Measurements from ENCODE around the gene MRM3.
"Not testable (repeated sequence)": the region's sequence is repeated elsewhere in the genome, so short reads cannot be mapped to it uniquely, and the experiment has no call there.

The MRM3 gene

GRCh38 chr17:828761-829160, 46.6 kb downstream of the MRM3 start:
- DNase-seq = no peak

- not testable (repeated sequence) for DNase-seq
Measured at GRCh38 chr17:829614-830013, 47.5 kb downstream of the MRM3 start.

GRCh38 chr17:830381-830780, 48.2 kb downstream of the MRM3 start:
- no peak for DNase-seq

- no peak for DNase-seq
Measured at GRCh38 chr17:830950-831349, 48.8 kb downstream of the MRM3 start.

- DNase-seq = no peak
Measured at GRCh38 chr17:834136-834535, 52.0 kb downstream of the MRM3 start.

- no peak for DNase-seq
Measured at GRCh38 chr17:835263-835662, 53.1 kb downstream of the MRM3 start.

GRCh38 chr17:835721-836120, 53.6 kb downstream of the MRM3 start:
- DNase-seq = not testable (repeated sequence)

DNA sequence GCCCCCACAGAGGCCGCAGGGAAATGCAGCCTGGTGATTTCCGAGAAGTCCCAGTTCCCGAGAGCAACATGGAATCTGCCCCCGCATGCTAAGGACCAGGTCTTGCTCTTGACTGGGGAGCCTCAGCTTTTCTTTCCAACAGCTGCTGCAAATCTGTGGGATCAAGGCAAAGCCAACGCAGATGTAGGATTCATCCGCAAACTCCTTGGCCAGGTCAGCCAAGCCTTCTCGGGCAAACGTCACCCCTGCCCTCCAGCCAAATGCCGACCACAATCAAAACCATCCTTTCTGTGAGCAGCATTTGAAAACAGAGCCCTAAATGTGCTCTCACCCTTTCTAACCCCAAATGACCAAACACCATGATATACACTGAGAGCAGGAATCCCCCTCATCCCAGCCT, 54.0 kb downstream of the MRM3 start:
- no peak for DNase-seq

DNA sequence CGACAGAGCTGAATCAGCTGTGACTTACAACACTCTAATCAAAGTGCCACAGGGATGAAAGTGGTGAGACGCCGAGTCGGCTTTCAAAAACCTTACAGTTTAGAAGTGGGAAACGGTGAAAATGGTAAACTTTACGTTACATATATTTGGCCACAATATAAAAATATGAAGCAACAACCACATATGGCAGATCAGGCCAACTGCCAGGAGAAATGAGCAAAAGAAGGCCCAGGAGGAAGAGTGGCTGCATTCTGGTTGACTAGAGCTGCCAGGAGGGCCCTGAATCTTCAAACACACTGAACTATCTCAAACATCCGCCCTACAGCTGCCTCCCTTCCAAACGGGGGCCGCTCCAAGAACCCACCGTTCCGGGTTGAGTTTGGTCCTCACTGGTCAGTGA, 56.3 kb downstream of the MRM3 start:
- no peak for DNase-seq

DNA sequence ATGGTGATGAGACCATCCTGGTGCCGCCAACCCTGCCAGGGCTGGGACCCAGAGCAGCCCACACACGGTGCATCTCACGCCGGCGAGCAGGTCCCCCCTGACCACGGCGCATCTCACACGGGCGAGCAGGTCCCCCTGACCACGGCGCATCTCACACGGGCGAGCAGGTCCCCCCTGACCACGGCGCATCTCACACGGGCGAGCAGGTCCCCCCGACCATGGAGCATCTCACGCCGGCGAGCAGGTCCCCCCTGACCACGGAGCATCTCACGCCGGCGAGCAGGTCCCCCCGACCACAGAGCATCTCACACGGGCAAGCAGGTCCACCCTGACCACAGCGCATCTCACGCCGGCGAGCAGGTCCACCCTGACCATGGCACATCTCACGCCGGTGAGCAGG, 59.2 kb downstream of the MRM3 start:
- no peak for DNase-seq
